HG02981 (cell line): ENCODE results near the gene FGGY.
"Not testable (repeated sequence)": the region's sequence is repeated elsewhere in the genome, so short reads cannot be mapped to it uniquely, and the experiment has no call there.

Experiments used
- ATAC-seq: cut with Tn5 transposase; IDR thresholded peaks from one replicate; pipeline ENCODE4 v1.9.1; 2021; ENCODE audit warnings: mild to moderate bottlenecking, moderate library complexity; ENCODE audit not compliant: unreplicated experiment

The FGGY gene, protein sequence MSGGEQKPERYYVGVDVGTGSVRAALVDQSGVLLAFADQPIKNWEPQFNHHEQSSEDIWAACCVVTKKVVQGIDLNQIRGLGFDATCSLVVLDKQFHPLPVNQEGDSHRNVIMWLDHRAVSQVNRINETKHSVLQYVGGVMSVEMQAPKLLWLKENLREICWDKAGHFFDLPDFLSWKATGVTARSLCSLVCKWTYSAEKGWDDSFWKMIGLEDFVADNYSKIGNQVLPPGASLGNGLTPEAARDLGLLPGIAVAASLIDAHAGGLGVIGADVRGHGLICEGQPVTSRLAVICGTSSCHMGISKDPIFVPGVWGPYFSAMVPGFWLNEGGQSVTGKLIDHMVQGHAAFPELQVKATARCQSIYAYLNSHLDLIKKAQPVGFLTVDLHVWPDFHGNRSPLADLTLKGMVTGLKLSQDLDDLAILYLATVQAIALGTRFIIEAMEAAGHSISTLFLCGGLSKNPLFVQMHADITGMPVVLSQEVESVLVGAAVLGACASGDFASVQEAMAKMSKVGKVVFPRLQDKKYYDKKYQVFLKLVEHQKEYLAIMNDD

DNA sequence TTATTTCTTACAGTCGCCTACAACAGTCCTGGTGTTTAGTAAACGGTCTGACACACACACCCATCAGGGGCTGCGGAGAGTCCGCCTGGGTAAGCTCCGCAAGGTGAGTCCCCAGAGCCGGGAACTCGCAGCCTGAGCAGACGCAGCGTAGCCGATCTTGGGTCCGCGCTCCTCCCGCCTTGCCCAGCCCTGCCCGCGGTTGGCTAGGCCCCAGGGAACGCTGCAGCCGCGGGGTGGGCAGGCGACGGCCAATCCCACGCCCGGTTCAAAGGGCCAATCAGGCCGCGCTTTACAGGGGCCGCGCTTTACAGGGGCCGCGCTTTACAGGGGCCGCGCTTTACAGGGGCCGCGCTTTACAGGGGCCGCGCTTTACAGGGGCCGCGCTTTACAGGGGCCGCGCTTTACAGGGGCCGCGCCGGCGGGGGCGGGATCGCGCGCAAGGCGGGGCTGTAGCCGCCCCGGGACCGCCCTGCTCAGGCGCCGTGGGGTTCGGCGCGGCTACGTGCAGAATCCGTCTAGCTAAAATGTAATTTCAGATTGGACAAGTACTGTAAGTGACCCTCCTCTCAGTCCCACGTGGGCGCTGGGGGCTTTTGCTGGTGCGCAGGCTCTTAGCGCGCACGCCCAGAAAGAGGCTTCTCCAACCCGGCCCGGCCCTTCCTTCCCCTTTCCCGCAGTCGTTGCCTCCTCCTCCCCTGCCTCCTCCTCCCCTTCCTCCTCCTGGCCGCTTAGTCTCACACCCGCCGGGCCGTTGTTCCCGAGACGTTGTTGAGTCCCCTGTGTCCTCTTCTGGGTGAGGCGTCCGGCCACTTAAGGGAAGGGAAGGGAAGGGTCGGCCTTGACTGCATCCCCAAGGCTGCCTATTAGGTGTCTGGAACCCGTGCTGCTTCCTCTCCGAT is at the start of gene FGGY:
Gene FGGY, plus strand, starts transcription at position 737 of the 899 bp plus-strand sequence. CDS start 24,456 bp downstream, outside the sequence.
- ATAC-seq, result peak; percentile 93

DNA sequence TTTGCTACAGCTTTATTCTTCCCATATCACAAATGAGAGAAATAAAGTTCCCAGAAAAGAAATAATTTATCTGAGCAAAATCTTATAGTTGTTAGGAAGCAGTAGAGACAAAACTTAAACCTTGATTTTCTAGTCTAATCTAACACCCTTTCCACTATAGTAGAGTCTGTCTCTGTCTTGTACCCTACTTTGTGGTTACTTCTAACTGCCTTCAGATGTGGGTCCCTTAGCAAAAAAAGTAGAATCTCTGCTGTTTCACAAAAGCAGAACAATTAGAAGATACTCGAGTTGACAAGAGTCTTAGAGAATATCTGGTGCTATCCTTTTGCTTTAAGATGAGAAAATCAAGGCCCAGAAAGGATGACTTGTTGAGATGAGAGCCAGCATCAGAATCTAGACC is 48.1 kb upstream of the FGGY start:
- ATAC-seq, result no peak

DNA sequence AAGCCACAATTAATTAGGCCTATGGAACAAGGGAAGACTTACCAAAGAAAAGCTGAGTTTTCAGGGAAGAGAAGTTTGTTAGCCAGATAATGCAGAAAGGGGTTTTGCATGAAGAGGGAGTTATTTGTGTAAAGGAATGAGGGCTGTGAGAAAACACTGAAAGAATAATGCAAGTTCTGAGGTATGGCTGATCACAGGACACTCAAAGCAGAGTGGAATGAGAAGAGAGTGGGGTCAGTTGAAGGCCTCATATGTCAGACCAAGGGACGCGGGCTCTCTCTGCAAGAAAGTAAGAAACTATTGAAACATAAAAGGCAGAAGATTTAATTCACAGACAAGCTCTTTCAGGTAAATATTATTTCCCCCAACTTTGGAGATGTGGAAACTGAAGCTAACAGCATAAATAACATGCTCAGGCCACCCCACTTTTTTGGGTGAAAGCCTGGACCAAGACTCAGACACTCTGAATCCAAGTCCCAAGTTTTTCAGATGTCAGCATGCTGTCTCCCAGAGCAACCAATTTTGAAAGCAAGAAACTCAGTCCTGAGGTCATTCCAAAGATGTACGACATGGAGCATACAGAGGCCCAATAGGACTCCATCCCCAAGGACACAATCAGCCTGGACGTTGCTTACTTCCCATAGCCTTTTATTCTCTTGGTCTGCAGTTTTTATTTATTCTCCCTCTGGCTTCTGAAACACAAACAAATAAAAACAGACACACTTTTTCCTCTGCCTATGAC is 47.3 kb upstream of the FGGY start:
- no peak for ATAC-seq

DNA sequence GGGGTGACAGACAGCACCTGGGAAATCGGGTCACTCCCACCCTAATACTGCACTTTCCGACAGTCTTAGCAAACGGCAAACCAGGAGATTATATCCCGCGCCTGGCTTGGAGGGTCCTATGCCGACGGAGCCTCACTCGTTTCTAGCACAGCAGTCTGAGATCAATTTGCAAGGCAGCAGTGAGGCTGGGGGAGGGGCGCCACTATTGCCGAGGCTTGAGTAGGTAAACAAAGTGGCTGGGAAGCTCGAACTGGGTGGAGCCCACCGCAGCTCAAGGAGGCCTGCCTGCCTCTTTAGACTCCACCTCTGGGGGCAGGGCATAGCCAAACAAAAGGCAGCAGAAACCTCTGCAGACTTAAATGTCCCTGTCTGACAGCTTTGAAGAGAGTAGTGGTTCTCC is 45.8 kb upstream of the FGGY start:
- not testable (repeated sequence) for ATAC-seq

DNA sequence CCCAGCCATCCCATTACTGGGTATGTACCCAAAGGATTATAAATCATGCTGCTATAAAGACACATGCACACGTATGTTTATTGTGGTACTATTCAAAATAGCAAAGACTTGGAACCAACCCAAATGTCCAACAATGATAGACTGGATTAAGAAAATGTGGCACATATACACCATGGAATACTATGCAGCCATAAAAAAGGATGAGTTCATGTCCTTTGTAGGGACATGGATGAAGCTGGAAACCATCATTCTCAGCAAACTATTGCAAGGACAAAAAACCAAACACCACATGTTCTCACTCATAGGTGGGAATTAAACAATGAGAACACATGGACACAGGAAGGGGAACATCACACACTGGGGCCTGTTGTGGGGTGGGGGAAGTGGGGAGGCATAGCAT is 40.5 kb upstream of the FGGY start:
- not testable (repeated sequence) for ATAC-seq

DNA sequence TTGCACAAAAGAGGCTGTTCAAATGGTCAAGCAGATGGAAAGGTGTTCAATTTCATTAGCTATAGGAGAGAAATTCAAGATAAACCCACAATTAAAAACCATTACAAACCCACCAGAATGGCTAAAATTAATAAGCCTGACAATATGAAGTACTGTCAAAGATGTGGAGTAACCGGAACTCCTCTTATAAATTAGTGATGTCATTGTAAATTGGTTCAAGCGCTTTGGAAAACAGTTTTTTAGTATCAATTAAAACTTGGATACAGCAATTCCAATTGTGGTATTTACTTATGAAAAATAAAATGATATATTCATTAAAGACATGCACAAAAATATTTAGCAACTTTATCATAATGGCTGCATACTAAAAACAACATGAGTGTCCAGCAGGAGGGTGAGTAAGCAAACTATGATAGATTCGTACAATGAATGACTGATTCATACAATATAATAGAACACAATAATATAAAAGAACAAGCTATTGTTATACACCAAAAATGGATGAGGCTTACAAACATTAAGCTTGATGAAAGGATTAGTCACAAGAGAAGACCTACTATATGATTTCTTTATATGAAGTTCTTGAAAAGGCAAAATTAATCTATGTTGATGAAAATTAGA is 38.4 kb upstream of the FGGY start:
- ATAC-seq, result no peak

DNA sequence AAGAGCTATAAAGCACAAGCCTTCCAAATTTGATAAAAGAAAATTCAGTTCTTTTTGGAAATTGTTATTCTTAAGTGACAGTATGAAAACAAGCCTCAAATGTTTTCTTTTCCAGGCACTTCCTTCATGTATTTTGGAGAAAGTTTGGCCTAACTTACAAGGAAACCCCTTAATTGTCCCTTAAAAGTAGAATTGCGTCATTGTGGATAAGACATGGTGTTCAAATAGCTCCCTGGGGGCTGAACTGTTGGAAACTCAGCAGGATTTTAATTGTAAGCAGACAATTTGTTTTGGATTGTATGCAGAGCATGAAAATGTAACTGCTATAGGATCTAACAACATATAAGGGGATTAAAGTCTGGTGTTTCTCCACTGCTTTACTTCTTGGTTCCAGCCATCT is 35.4 kb upstream of the FGGY start:
- ATAC-seq, result no peak

DNA sequence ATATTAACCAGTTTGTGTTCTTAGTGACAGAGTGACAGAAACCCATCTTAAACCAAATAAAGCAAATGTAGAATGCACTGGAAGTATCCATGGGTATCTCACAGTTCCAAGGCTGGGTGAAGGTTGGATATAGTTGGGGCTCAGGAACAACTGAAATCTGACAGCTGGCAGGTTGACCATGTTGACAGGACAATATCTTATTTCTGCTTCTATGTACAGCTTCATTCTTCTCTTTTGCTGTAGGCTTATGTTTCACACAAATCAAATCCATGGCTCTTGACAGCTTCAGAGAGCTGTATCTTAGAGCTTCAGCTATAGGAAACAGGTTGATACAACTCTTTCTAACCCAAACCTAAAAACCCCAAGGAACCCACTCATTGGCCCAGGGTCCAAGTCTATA is 34.3 kb upstream of the FGGY start:
- ATAC-seq, result no peak

DNA sequence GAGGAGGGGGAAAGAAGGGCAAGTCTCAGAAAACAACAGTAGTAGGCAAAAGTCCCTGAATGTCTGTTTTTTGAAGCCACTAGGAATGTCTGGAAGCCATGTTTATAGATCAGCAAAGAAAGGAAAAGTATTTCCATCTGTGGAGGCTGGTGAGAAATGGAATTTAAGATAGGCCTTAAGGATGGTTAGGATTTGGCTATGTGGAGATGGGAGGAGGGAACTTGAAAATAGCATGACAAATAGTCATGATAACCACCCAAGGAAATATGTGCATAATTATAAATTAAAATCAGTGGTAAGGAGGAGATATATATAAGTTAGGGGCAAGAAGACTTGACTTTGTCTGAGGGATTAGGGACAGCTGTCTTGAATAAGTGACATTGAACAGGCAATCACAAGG is 33.8 kb upstream of the FGGY start:
- no peak for ATAC-seq

DNA sequence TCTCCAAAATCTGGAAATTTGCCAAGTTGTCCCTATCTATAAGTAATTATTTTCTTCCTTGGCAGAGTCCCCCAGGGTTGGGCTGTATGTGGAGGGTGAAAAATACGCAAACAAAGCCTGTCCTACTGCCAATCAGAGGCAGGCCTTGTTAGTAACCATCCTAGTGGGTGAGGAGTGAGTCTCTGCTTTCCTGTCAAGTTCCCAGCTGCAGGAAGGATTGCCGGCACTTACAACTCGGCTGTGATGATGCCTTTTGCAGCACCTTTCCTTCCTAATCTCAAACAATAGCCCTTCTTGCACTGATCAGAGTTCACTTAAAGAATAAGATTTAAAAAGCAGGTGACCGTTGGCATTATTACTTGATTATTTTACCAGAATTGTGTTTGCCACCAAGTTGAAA is 31.3 kb upstream of the FGGY start:
- ATAC-seq, result no peak

DNA sequence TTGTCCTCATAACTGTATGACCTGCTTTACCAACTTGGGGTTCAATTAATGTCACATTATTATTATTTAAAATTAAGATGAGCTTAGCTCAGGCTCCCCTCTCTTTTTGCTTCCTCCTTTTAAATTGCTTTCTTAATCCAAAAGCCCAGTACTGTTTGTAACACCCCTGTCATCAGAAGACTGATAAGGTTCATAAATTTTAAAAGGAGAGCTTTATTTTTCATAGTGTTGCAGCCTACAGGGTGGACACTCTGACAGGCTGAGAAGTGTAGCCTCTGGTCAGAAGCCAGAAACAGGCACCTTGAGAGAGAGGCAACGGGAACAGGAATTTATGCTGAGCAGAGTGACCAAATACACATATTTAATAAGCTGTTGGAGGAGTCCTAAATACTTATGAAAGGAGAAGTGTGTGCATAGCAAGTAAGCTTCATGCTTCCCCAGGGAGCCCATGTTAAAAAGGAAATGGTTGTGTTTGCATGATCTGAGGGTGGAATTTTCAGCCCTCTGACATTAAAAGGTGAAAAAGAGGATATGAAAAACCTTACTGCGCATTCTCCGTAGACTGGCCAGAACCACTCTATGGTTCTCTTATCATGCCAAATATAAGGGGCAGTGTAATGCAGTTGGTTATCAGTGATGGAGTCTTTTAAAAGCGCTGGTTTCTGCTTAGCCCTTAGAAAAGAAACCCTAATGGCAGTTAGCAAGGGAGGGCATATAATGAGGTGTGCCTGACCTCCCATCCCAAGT is 30.5 kb upstream of the FGGY start:
- peak; percentile 79 for ATAC-seq

DNA sequence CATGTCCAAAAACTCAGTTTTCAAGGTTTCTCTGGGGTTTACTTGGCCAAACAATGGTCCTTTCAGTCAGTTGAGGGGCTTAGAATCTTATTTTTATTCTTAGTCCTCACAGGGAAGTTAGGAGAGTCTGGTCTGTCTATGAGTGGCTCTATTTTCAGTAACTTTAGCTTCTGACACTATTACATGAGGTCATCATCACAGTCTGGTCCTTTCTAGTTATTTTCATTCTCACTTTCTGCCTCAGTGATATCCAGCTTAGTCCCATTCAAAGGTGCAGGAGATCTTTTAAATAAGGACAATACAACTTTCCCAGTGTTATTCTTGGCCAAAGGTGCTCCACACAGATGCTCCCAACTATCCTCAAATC is 30.0 kb upstream of the FGGY start:
- peak; percentile 43 for ATAC-seq

DNA sequence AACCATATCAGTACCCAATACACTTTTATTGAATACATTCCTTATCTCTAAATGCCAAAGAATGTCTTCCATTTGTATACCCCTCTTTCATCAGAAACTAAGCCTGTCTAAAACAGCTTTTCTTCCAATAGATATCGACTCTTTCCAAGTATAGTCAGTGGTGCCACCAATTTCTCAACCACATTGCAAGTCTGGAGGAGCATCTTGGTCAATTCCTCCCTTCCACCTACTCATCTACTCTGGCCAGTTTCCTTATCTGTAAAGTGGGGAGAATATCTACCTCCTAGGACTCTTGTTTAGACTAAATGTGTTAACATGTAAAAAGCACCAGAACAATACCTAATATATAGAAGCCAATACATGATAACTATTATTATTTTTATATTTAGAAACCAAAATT is 28.5 kb upstream of the FGGY start:
- no peak for ATAC-seq

DNA sequence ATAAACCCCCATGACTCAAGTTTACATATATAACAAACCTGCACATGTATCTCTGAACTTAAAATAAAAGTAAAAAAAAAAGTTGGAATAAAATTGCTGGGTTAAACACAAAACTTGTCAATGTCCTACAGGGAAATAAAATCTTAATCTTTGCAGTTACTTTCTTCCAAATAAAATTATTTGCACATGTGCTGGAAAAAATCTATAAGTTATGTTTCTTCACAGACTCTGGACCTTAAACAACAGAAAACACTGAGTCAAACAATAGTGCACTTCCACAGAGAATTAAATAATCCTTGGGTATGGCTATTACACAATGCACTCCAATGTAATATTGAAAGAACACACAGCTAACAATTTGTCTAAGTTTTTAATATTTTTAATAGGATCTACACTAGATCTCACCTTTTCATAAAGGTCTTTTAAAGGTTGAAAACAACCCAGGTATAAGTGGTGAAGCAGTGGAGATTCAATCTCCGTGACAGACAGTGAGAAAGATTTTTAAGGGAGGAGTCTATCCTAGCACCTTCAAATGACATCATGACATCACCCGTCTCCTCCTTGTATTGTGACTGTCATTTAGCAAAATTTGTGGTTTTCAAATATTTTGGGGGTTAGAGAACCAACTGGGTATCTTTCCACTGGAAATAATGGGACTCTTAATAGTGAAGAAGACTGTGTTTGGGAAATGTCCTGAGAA is 25.2 kb upstream of the FGGY start:
- no peak for ATAC-seq

DNA sequence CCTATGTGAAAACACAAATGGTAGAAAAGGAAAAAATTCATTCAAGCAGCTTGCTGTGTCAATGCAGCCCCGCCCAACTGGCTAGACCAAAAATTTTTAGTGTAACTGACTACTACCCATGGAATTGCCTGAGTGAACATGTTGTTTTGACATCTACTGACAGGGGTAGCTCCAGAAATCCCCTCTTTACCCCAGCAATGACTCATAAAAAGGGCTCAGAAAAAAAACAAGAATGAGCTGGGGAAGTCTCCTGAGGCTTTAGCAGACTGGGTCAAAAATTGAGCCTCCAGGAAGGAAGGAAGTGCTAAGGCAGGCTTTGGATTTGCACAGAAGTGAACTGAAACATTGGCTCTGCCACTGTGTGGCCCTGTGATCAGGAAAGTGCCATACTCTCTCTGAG is 24.4 kb upstream of the FGGY start:
- no peak for ATAC-seq

DNA sequence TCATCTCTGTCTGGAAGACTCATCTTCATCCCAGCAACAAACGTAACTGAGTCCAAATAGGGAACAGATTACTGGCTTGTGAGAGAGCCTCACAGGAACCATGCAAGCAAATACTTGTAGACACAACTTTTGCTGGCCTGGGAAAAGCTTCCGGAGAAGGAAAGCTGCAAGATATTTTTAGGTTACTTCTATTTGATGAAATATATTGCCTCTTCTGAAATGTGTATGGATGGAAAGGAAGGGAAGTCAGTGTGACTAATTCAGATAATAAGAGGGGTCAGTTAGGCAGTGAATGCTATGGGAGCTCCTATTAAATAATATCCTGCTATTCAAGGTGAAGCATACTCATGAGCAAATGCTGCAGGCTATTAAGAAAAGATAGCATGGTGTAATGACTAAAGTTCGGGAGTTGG is 20.4 kb upstream of the FGGY start:
- ATAC-seq, result no peak

DNA sequence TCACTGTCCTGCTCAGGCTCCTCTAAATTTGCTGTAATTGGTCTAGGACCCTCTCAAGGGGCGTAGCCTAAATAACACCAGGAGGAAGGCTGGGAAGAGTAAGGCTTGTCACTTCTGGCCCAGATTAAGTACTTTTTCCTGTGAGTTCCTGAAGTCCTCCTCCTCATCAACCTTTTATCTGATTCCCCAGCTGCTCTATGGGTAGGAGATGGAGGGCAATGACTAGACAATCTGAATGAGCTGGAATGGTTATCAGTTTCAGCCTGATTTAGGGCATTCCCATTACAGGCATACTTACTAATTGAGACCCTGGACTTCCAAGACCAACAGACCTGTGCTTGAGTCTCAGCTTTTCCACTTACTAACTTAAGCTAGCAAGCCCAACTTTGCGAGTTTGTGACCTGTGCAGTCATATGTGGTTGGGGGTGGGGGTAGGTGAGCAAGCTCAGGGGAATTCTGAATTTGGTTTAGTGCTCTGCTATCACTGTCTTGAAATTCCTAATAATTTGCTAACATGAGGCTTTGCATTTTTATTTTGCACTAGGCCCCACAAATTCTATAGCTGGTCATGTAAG is 18.0 kb upstream of the FGGY start:
- ATAC-seq, result no peak

DNA sequence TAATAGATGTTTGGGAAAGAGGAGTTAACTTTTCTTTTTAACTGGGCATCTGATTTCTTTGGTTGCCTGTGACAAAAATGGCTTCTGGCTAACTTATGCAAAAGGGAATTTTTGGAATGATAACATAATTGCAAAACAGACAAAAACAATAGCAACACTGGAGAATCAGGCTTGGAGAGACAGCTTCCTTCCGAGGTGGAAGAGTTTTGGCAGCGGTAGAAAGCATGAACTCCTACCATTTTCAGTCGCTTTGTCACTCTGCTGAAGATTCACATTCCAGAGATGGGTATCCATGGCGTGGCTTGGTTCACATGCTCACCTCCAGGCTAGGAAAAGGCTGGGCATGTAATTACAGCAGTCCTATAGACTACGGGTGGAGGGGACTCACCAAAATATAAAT is 17.2 kb upstream of the FGGY start:
- no peak for ATAC-seq

DNA sequence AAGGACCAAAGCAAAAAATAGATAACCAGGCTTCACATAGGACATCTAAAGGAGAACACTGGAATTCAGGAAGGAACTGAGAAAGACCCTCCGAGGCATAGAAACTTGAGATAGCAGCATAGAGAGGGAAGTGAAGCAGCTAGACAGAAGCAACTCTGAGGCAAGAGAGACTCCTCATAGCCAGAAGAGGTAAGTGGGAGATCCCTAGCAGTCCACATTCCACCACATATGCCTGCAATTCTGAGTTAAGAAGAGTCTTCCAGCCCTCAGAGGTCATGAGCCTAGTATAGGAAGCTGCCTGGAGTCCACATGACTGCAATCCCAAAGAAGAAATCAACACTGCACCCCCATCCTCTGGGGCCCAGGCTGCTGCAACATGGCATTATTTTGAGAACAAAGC is 13.9 kb upstream of the FGGY start:
- no peak for ATAC-seq
